ENCODE results near the gene FIGNL1.

DNA sequence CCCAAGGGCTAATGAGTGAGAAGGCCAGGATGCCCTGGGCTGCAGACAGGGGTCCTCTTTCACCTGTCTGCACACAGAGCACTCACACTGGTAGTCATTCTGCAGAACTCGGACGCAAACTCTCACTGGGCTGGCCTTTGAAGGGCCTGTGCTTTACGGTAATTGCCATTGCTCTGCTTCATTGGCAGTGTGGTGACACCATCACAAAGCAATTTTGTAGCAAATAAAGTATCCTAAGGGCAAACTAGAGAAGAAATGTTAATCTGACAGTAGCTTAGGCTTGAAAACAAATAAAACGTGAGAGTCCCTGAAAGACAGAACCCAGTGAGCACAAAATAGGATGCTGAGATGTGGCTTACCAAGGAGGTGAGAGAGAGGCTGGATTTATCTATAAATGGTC, 30.6 kb upstream of the FIGNL1 start:
- TF ChIP-seq, protein P1, sequence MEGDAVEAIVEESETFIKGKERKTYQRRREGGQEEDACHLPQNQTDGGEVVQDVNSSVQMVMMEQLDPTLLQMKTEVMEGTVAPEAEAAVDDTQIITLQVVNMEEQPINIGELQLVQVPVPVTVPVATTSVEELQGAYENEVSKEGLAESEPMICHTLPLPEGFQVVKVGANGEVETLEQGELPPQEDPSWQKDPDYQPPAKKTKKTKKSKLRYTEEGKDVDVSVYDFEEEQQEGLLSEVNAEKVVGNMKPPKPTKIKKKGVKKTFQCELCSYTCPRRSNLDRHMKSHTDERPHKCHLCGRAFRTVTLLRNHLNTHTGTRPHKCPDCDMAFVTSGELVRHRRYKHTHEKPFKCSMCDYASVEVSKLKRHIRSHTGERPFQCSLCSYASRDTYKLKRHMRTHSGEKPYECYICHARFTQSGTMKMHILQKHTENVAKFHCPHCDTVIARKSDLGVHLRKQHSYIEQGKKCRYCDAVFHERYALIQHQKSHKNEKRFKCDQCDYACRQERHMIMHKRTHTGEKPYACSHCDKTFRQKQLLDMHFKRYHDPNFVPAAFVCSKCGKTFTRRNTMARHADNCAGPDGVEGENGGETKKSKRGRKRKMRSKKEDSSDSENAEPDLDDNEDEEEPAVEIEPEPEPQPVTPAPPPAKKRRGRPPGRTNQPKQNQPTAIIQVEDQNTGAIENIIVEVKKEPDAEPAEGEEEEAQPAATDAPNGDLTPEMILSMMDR (IDR thresholded peaks at IDR 0.05), result no peak
- TF ChIP-seq POLR2A (IDR thresholded peaks at IDR 0.05), result no peak
